NOMO-1 treated with dmso at 0.1 percent for 144 hours (cell line): ENCODE results near the gene PRKD2.
"Not testable (repeated sequence)": the region's sequence is repeated elsewhere in the genome, so short reads cannot be mapped to it uniquely, and the experiment has no call there.

ENCODE experiments used
- DNase-seq: peaks from one replicate; lab custom pipeline; 2025; ENCODE audit not compliant: unreplicated experiment; lab: John Stamatoyannopoulos, UW

Gene PRKD2

GRCh38 chr19:46717034-46717715, at the start of gene PRKD2:
Gene PRKD2 (minus strand): TSS chr19:46717114. CDS start chr19:46716370, 744 bp downstream.
- DNase-seq: peak; percentile 55

GRCh38 chr19:46764817-46765291, 47.9 kb upstream of the PRKD2 start:
- DNase-seq: no peak

- no peak for DNase-seq
Observed at GRCh38 chr19:46762245-46762890, 45.5 kb upstream of the PRKD2 start.

GRCh38 chr19:46761418-46761831, 44.5 kb upstream of the PRKD2 start:
- no peak for DNase-seq

- not testable (repeated sequence) for DNase-seq
Observed at GRCh38 chr19:46760897-46761296, 44.0 kb upstream of the PRKD2 start.

GRCh38 chr19:46760363-46760762, 43.4 kb upstream of the PRKD2 start:
- no peak for DNase-seq

GRCh38 chr19:46759817-46760333, 43.0 kb upstream of the PRKD2 start:
- DNase-seq: no peak

- DNase-seq: no peak
Observed at GRCh38 chr19:46759206-46759605, 42.3 kb upstream of the PRKD2 start.

- DNase-seq: no peak
Observed at GRCh38 chr19:46756544-46756888, 39.6 kb upstream of the PRKD2 start.

GRCh38 chr19:46755853-46756543, 39.1 kb upstream of the PRKD2 start:
- DNase-seq: no peak

GRCh38 chr19:46755077-46755852, 38.4 kb upstream of the PRKD2 start:
- no peak for DNase-seq

GRCh38 chr19:46753420-46754155, 36.7 kb upstream of the PRKD2 start:
- DNase-seq: peak; percentile 57

- no peak for DNase-seq
Observed at GRCh38 chr19:46748325-46749109, 31.6 kb upstream of the PRKD2 start.

- no peak for DNase-seq
Observed at GRCh38 chr19:46746281-46747057, 29.6 kb upstream of the PRKD2 start, which contains the start of gene STRN4. Gene STRN4 (minus strand): TSS chr19:46746450. CDS start chr19:46746430, 20 bp downstream.

GRCh38 chr19:46745521-46746280, 28.8 kb upstream of the PRKD2 start, which contains the start of gene FKRP:
Gene FKRP (plus strand): TSS chr19:46746057. CDS start chr19:46755451, 9,394 bp downstream.
- DNase-seq: no peak

- no peak for DNase-seq
Observed at GRCh38 chr19:46745030-46745429, 28.1 kb upstream of the PRKD2 start.

GRCh38 chr19:46744005-46744691, 27.2 kb upstream of the PRKD2 start:
- DNase-seq: no peak
